Osteoblast (primary cell): ENCODE data around the gene POU2F3. TPM values are rescaled to one million over a fixed set of nuclear protein-coding genes. Genes with fewer than 3 reads are reported as not detected.

Experiments used
- DNase-seq: peaks from one replicate; pipeline ENCODE4 v3.0.0; 2011; ENCODE audit warnings: low spot score, mixed read lengths; ENCODE audit not compliant: insufficient read length; ENCODE audit errors: missing footprints
- H2AFZ ChIP-seq: 2 replicates; pipeline ENCODE4 v1.6.0; 2011; ENCODE audit warnings: mild to moderate bottlenecking, low read length
- H3K27ac ChIP-seq: 2 replicates; pipeline ENCODE4 v1.5.1; 2011; ENCODE audit warnings: mild to moderate bottlenecking, low read depth, low read length, moderate library complexity
- H3K27me3 ChIP-seq: 2 replicates; pipeline ENCODE4 v1.6.0; 2012; ENCODE audit warnings: mild to moderate bottlenecking, control low read depth, inconsistent platforms, low read length, moderate library complexity; ENCODE audit not compliant: insufficient read depth
- H3K36me3 ChIP-seq: 2 replicates; pipeline ENCODE4 v1.5.1; 2011; ENCODE audit warnings: mild to moderate bottlenecking, low read length, control low read depth, moderate library complexity; ENCODE audit not compliant: insufficient read depth
- H3K4me1 ChIP-seq: 2 replicates; pipeline ENCODE4 v1.5.1; 2011; ENCODE audit warnings: mild to moderate bottlenecking, low read length, control low read depth, moderate library complexity; ENCODE audit not compliant: insufficient read depth
- H3K4me2 ChIP-seq: 2 replicates; pipeline ENCODE4 v1.6.0; 2011; ENCODE audit warnings: mild to moderate bottlenecking, low read length; ENCODE audit not compliant: insufficient read depth
- H3K4me3 ChIP-seq: fragments of 200-600 bp; sonication (generic); 3 replicates; pipeline ENCODE4 v1.5.1; 2012; ENCODE audit warnings: mild to moderate bottlenecking, low read length, inconsistent platforms; ENCODE audit not compliant: insufficient read depth
- H3K79me2 ChIP-seq: 2 replicates; pipeline ENCODE4 v1.6.0; 2012; ENCODE audit warnings: mild to moderate bottlenecking, low read length, control low read depth, inconsistent platforms; ENCODE audit not compliant: insufficient read depth
- H3K9me3 ChIP-seq: 2 replicates; pipeline ENCODE4 v1.5.1; 2011; ENCODE audit warnings: low read depth, low read length, control low read depth
- H4K20me1 ChIP-seq: 2 replicates; pipeline ENCODE4 v1.6.0; 2012; ENCODE audit warnings: mild to moderate bottlenecking, low read length, control low read depth; ENCODE audit not compliant: insufficient read depth
- CTCF ChIP-seq: IDR thresholded peaks from 2 replicates; pipeline ENCODE4 v1.5.1; 2011; ENCODE audit warnings: mild to moderate bottlenecking, low read depth, low read length, moderate library complexity; ENCODE audit errors: extremely low read depth
- total RNA-seq: library from RNA; depleted of rRNA; stranded (reverse); fragments of >200 nt; gene quantifications from 2 replicates; pipeline ENCODE4 v1.2.3, GENCODE V29; 2012

POU2F3 gene
- total RNA-seq, 1 donor: under 0.01 TPM

DNA sequence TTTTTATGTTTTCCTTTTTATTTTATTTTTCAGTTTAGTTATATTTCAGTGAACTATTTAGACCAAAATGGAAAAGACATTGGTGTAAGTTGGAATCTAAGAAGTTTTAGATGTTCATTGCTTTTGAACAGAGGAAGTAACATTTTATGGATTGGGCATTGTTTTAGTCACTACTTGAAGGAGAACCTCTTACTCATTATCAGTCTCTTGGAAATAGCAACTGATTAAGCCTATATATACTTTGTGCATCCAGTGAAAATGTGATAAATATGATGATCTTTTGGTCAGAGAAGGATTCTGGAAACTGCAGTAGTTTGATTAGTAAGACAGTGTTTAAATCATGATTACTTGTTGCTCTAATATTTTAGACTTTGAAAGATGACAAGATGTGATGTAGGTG is 110.7 kb downstream of the POU2F3 start:
- Histone ChIP-seq H2AFZ (no peak overlapping the region), H3K79me2 (peaks cover 96% of the 10 kb centered on the region), H3K4me3 (no peak overlapping the region), H3K4me1 (peaks cover 23% of the 10 kb centered on the region), H3K9me3 (no peaks in the 10 kb centered on the region), H3K27ac (no peak overlapping the region), H4K20me1 (peaks cover 72% of the 10 kb centered on the region), H3K27me3 (no peaks in the 10 kb centered on the region), H3K4me2 (no peak overlapping the region), H3K36me3 (no peaks in the 10 kb centered on the region)
- no peak for TF ChIP-seq CTCF
- no peak for DNase-seq

- H2AFZ ChIP-seq: no peak overlapping the region
- H3K4me3 ChIP-seq: no peak overlapping the region
- H4K20me1 ChIP-seq: peaks cover 74% of the 10 kb centered on the region
- no peak overlapping the region for H3K27ac ChIP-seq
- no peak overlapping the region for H3K4me2 ChIP-seq
- no peaks in the 10 kb centered on the region for H3K27me3 ChIP-seq
- no peak for TF ChIP-seq CTCF
- H3K9me3 ChIP-seq: no peaks in the 10 kb centered on the region
- DNase-seq: no peak
- peaks cover 10% of the 10 kb centered on the region for H3K4me1 ChIP-seq
- no peaks in the 10 kb centered on the region for H3K36me3 ChIP-seq
- peaks cover 97% of the 10 kb centered on the region for H3K79me2 ChIP-seq
Measured at GRCh38 chr11:120352405-120352804, 112.5 kb downstream of the POU2F3 start.

DNA sequence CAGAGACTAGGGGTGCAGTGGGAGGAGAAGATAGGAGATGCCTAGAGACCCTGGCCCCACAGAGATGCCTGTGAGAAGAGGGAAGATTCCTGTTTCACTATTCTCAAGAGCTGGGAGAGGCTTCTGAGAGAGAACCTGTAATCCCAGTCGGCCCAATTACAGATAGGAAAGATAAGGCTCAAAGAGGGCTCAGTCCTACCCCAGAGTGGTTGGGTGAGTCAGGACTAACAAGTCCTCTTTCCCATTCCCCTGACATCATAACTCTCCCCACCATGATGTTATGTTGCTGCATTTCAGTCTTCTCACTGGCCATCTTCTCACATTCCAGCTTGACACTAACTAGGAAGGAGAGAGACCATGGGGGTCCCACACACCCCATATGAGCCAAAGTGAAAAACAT is 114.1 kb downstream of the POU2F3 start:
- no peak overlapping the region for H3K4me2 ChIP-seq
- no peak overlapping the region for H3K27ac ChIP-seq
- H3K9me3 ChIP-seq: no peaks in the 10 kb centered on the region
- no peak for DNase-seq
- no peaks in the 10 kb centered on the region for H3K27me3 ChIP-seq
- no peak overlapping the region for H3K4me3 ChIP-seq
- peaks cover 5% of the 10 kb centered on the region for H3K4me1 ChIP-seq
- H2AFZ ChIP-seq: no peak overlapping the region
- H3K79me2 ChIP-seq: peaks cover 97% of the 10 kb centered on the region
- no peaks in the 10 kb centered on the region for H3K36me3 ChIP-seq
- H4K20me1 ChIP-seq: peaks cover 75% of the 10 kb centered on the region
- TF ChIP-seq CTCF: no peak

DNA sequence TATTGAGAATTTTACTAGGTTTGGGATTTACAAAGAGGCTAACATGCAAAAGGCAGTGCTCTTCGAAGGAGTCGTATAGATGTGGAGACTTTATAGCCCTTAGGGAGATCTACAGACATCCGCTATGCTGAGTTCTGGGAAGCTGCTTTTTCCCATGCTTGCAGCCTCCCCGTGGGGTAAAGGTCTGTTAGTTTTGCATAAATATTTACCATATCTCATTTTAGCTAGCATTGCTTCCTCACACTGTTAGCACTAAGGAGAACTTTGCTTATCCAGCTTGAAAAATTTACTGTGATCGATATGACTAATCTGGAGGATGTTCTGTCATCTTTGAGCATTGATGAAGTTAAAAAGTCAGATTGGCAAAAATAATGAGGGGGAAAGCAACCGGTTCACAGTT is 114.8 kb downstream of the POU2F3 start:
- Histone ChIP-seq H3K4me3 (no peak overlapping the region), H3K4me1 (peaks cover 5% of the 10 kb centered on the region), H4K20me1 (peaks cover 78% of the 10 kb centered on the region), H3K79me2 (peaks cover 97% of the 10 kb centered on the region), H3K27ac (no peak overlapping the region), H3K4me2 (no peak overlapping the region), H3K36me3 (no peaks in the 10 kb centered on the region), H3K9me3 (no peaks in the 10 kb centered on the region), H2AFZ (no peak overlapping the region), H3K27me3 (no peaks in the 10 kb centered on the region)
- no peak for DNase-seq
- no peak for TF ChIP-seq CTCF
